Natural killer cell (primary cell): ENCODE results near the gene ULK4. TPM values are rescaled to one million over a fixed set of nuclear protein-coding genes. Genes with fewer than 3 reads are reported as not detected.
A peak's percentile ranks its signal among the peaks of the same experiment; 100 is the strongest.

ENCODE experiments used
- ATAC-seq, 3 donors: fragments of 150-1000 bp in 2 of 3; fragments of 200-7000 bp in 1 of 3; cut with Tn5 transposase; 1 replicate in 1 of 3; 2 replicates in 2 of 3; pipeline ENCODE4 v1.10.0; 2021; ENCODE audit warnings: mild to moderate bottlenecking in 2 of 3, moderate library complexity in 2 of 3
- DNase-seq, 2 donors: peaks; one replicate each; pipeline versions ENCODE4 v3.0.0 to v3.0.0-alpha.2; 2013 to 2021; ENCODE audit warnings: mixed read lengths in 1 of 2
- H3K27ac ChIP-seq: one replicate; pipeline ENCODE4 v1.5.1; 2013; ENCODE audit warnings: mild to moderate bottlenecking, low read length
- H3K27me3 ChIP-seq: one replicate; pipeline ENCODE4 v1.6.1; 2013; ENCODE audit warnings: low read length; ENCODE audit not compliant: control insufficient read depth, insufficient read depth
- H3K36me3 ChIP-seq: one replicate; pipeline ENCODE4 v1.6.1; 2013; ENCODE audit warnings: low read length; ENCODE audit not compliant: control insufficient read depth, insufficient read depth
- H3K4me1 ChIP-seq: one replicate; pipeline ENCODE4 v1.6.1; 2013; ENCODE audit warnings: low read length; ENCODE audit not compliant: control insufficient read depth, insufficient read depth
- H3K4me3 ChIP-seq: one replicate; pipeline ENCODE4 v1.5.1; 2013; ENCODE audit warnings: low read length
- H3K9me3 ChIP-seq: one replicate; pipeline ENCODE4 v1.6.1; 2013; ENCODE audit warnings: low read length; ENCODE audit not compliant: control insufficient read depth, insufficient read depth
- H3K27ac Mint-ChIP-seq, 2 donors: one replicate each; pipeline ENCODE4 v1.8.0; 2022; ENCODE audit warnings: mild to moderate bottlenecking in 2 of 2, mixed read lengths in 2 of 2, moderate library complexity in 1 of 2
- H3K27me3 Mint-ChIP-seq, 2 donors: one replicate each; pipeline ENCODE4 v1.8.0; 2022; ENCODE audit warnings: low read depth in 2 of 2, mixed read lengths in 2 of 2
- H3K36me3 Mint-ChIP-seq: one replicate; pipeline ENCODE4 v1.8.0; 2022; ENCODE audit warnings: mixed read lengths
- H3K4me1 Mint-ChIP-seq, 2 donors: one replicate each; pipeline ENCODE4 v1.8.0; 2022; ENCODE audit warnings: mixed read lengths in 2 of 2
- H3K4me3 Mint-ChIP-seq: one replicate; pipeline ENCODE4 v1.8.0; 2022; ENCODE audit warnings: mild to moderate bottlenecking, moderate library complexity, mixed read lengths
- H3K9me3 Mint-ChIP-seq, 2 donors: one replicate each; pipeline ENCODE4 v1.8.0; 2022; ENCODE audit warnings: mixed read lengths in 2 of 2
- CTCF ChIP-seq: fragments of 200-600 bp; IDR thresholded peaks from one replicate; pipeline ENCODE4 v1.8.0; 2022; ENCODE audit warnings: antibody characterized with exemption
- WGBS: methylation state at CpG from one replicate; pipeline ENCODE4 v1.1.7; 2013; ENCODE audit warnings: missing lambda C conversion rate; ENCODE audit not compliant: insufficient coverage; 5-methylcytosine and 5-hydroxymethylcytosine counted together
- intact Hi-C: fragments of 100-400 bp; cut with micrococcal nuclease; formaldehyde crosslinking; loops from one replicate; pipeline ENCODE4 v1.14.2; 2022
- total RNA-seq, 4 donors: library from RNA; stranded (reverse); fragments of 120-200 nt in 1 of 4; gene quantifications; one replicate each; pipeline versions ENCODE4 v1.2.3 to v1.2.4, GENCODE V29; 2013 to 2022

The ULK4 gene
- total RNA-seq, 3 donors from 2014 or later (not counting 1 experiment from before 2014, with no cell fraction given) = 19.2 to 25.7 (median 21.2) TPM

GRCh38 chr3:41222012-41222411 lies 739.9 kb downstream of the ULK4 start:
- H3K9me3 Mint-ChIP-seq = no peaks in the 10 kb centered on the region
- TF ChIP-seq CTCF = no peak
- ATAC-seq (no peak), DNase-seq (no peak)
- Histone ChIP-seq H3K9me3 (no peaks in the 10 kb centered on the region), H3K4me1 (peaks cover 6% of the 10 kb centered on the region), H3K36me3 (peaks cover 29% of the 10 kb centered on the region), H3K27me3 (no peaks in the 10 kb centered on the region), H3K4me3 (no peak overlapping the region), H3K27ac (no peak overlapping the region)
- peaks cover 10% of the 10 kb centered on the region for H3K36me3 Mint-ChIP-seq
- H3K4me1 Mint-ChIP-seq = peaks cover 77 to 79% of the 10 kb centered on the region in 2 donors
- H3K27me3 Mint-ChIP-seq = no peaks in the 10 kb centered on the region
- H3K4me3 Mint-ChIP-seq = peak overlapping the region; percentile 7
- peak overlapping the region; percentile 13 to 67 for H3K27ac Mint-ChIP-seq
- whole genome bisulfite sequencing = 91% methylated on average over 2 of the region's 2 CpGs
- intact Hi-C loops = no loop called here

GRCh38 chr3:41220906-41221677 lies 740.8 kb downstream of the ULK4 start:
- H3K36me3 ChIP-seq = peaks cover 20% of the 10 kb centered on the region

DNA sequence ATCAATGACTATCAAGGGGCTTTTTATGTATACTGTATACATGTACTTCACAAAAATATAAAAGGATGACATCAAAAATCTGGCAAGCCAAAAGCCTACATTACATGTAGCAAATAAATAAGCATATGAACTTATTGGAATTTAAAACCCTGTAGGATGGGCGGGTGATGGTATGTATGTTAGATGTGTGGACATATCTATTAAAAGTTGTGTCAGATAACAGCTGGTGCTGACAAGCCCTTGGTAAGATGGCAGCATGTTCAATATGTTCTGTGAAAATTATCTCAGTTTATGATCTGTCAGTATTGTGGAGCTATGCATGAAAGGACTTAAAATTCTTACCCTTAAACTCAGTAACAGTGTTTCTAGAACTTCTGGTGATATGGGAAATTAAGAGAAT lies 742.5 kb downstream of the ULK4 start:
- DNase-seq = no peak
- Mint-ChIP-seq H3K9me3 (no peaks in the 10 kb centered on the region), H3K4me3 (peak overlapping the region; percentile 21), H3K36me3 (no peaks in the 10 kb centered on the region), H3K27me3 (no peaks in the 10 kb centered on the region), H3K4me1 (peaks cover 79 to 83% of the 10 kb centered on the region in 2 donors), H3K27ac (peak overlapping the region in 1 of 2 donors; percentile 14)
- WGBS = 100% methylated on average over 1 of the region's 1 CpG
- intact Hi-C loops = no loop called here
- no peaks in the 10 kb centered on the region for H3K9me3 ChIP-seq
- H3K27me3 ChIP-seq = no peaks in the 10 kb centered on the region
- peaks cover 10% of the 10 kb centered on the region for H3K4me1 ChIP-seq
- TF ChIP-seq CTCF = no peak
- H3K4me3 ChIP-seq = no peak overlapping the region
- no peak overlapping the region for H3K27ac ChIP-seq
- ATAC-seq = no peak
- peaks cover 3% of the 10 kb centered on the region for H3K36me3 ChIP-seq

More at GRCh38 chr3:41220906-41221677, 740.8 kb downstream of the ULK4 start:
- no peak overlapping the region for H3K27ac ChIP-seq
- peaks cover 4% of the 10 kb centered on the region for H3K36me3 Mint-ChIP-seq
- peak overlapping the region; percentile 13 to 67 for H3K27ac Mint-ChIP-seq
- ATAC-seq = peak in 1 of 3 donors; percentile 25
- H3K27me3 ChIP-seq = no peaks in the 10 kb centered on the region
- intact Hi-C loops = no loop called here
- H3K9me3 Mint-ChIP-seq = no peaks in the 10 kb centered on the region
- peaks cover 74 to 76% of the 10 kb centered on the region in 2 donors for H3K4me1 Mint-ChIP-seq
- 91% methylated on average over 7 of the region's 7 CpGs for WGBS
- no peaks in the 10 kb centered on the region for H3K27me3 Mint-ChIP-seq
- H3K4me3 Mint-ChIP-seq = peak overlapping the region; percentile 43
- no peak overlapping the region for H3K4me3 ChIP-seq
- DNase-seq = no peak
- no peak for TF ChIP-seq CTCF
- H3K4me1 ChIP-seq = peaks cover 6% of the 10 kb centered on the region
- no peaks in the 10 kb centered on the region for H3K9me3 ChIP-seq
